GM08714 (cell line): ENCODE data around the gene NKAPL.

Experiments
- H3K4me3 ChIP-seq: fragments of 200-500 bp; sonication (Bioruptor generic); 2 replicates; pipeline ENCODE4 v1.5.1; 2014; ENCODE audit warnings: mild to moderate bottlenecking, low read length, inconsistent platforms
- ZNF274 ChIP-seq: IDR thresholded peaks from 2 replicates; pipeline ENCODE4 v1.6.1; 2012; ENCODE audit warnings: mild to moderate bottlenecking, low read depth, low read length

The NKAPL gene

DNA sequence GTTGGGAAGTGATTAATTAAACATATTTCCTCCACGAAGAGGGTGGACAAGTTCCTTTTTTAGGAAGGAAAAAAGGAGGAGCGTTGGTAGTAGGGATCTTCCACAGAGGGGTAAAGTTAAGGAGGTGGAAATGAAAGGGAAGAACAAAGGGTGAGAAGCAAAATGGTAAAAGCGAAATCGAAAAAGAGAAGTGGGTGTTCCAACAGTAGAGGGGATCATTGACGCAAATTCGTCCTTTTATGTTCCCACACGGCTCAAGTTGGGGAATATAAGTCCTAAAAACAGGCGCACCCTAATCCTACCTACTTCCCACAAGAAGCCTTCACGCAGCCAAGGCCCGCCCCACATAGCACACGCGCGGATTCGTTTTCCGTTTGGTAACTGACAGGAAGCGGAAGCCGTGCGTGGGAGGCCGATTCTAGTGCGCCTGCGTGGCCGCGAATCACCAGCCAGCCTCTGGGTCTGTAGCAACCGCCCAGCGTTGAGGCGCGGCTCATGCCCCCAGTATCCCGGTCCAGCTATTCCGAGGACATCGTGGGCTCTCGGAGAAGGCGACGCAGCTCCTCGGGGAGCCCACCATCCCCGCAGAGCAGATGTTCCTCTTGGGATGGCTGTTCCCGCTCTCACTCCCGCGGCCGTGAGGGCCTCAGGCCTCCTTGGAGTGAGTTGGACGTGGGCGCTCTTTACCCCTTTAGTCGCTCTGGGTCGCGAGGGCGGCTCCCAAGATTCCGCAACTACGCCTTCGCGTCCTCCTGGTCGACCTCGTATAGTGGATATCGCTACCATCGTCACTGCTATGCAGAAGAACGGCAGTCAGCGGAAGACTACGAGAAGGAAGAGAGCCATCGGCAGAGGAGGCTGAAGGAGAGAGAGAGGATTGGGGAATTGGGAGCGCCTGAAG is at the start of gene NKAPL:
Gene NKAPL (plus strand): TSS at position 421 of the 901 bp plus-strand sequence. CDS start 75 bp downstream, at position 496.
- H3K4me3 ChIP-seq: peak within 1 kb of the TSS; percentile 14; the same call in 1 of the 2 replicates
- TF ChIP-seq ZNF274: no peak

- TF ChIP-seq ZNF274: no peak
- no peak overlapping the region for H3K4me3 ChIP-seq
Observed at GRCh38 chr6:28209753-28210535, 49.2 kb upstream of the NKAPL start.

GRCh38 chr6:28211840-28212509 is 47.1 kb upstream of the NKAPL start:
- peak overlapping the region; percentile 77 for H3K4me3 ChIP-seq
- TF ChIP-seq ZNF274: no peak

- peak overlapping the region; percentile 77 for H3K4me3 ChIP-seq
- no peak for TF ChIP-seq ZNF274
Observed at GRCh38 chr6:28212510-28213212, 46.4 kb upstream of the NKAPL start.

GRCh38 chr6:28213213-28213523 is 45.9 kb upstream of the NKAPL start:
- no peak for TF ChIP-seq ZNF274
- H3K4me3 ChIP-seq: peak overlapping the region; percentile 77

GRCh38 chr6:28215425-28215824 is 43.7 kb upstream of the NKAPL start:
- H3K4me3 ChIP-seq: no peak overlapping the region; the same call in 1 of the 2 replicates
- TF ChIP-seq ZNF274: no peak

GRCh38 chr6:28217890-28218289 is 41.2 kb upstream of the NKAPL start:
- peak overlapping the region; percentile 69; the same call in 1 of the 2 replicates for H3K4me3 ChIP-seq
- TF ChIP-seq ZNF274: no peak

DNA sequence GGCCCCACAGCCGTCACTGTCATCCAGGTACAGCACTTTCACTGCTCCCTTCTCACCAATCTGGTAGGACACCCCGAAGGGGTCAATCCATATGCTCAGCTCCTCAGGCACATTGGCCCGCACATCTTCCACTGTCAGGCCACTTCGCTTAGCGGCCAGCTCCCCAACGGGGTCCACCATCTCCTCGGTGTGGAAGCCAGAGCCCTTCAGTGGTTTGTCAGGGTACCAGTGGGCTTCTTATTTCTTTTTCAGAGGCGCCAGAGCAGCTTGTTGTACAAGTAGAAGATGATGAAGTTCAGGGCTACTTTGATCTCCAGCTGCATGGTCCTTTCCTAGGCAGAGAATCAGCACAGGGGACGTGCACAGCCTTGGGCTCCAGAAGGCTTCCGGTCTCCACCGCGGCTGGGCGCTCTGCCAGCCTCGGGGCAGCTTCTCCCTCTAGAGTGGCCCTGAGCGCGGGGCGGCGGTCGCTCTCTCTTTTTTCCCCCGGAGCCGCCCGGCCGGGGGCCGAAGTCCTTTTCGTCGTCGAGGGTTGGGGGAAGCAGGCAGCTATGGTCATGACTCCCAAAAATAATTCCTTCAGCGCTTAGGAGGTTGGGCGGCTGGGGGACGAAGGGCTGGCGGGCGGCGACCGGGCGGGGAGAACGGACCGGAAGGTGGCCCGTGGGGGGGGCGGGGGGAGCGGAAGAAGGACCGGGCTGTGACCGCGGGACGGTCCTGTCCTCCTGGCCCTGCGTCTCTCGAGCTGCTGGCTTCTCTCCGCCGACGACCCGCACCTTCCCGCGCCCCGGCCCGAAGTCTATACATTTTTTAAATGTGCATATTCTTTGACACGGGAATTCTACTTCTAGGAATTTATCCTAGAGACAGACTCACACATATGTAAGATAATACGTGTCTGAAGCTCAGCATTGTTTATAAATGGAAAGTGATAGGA is 40.5 kb upstream of the NKAPL start:
- H3K4me3 ChIP-seq: peak overlapping the region; percentile 69
- TF ChIP-seq ZNF274: no peak

DNA sequence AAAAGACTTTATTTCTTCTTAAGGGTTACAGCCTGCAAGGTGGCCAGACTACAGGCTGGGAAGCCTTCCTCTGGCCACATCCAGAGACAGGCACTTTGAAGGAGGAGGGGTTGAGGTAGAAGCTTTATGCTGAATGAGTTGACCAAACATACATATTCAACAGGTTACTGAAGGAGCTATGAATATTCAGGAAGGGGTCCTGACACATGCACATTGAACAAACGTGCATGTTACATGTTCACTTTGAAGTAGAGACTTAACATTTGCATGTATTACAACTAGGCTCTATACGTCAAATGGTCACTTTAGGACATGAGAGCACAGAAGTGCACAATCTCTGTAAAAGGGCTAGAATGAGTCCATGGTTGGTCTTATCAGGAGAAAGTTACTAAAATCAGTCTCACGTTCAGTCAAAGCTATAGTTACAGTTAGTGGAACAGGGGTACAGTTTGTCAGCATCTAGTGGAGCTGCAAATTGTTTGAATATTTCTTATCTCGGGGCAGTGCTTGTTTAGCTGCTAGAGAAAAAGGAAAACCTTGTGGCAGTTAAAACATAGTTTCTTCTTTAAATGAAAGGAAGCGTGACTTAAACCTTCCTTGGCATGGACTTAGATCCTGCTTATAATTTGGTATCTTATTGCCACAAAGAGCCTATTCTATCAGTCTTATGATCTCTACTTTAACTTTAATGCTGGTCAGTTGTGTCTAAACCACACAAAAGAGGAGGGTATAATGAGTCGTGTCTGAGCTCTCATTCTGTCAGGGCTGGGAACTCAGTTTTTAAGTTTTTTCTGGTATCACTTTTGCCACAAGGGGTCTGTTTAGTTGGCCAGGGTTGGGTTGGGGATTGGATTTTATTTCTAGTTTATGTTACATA is 38.6 kb upstream of the NKAPL start:
- TF ChIP-seq ZNF274: no peak

GRCh38 chr6:28224131-28225055 is 34.7 kb upstream of the NKAPL start:
- H3K4me3 ChIP-seq: peak overlapping the region; percentile 97
- TF ChIP-seq ZNF274: no peak

More for the DNA sequence above, 38.6 kb upstream of the NKAPL start:
- H3K4me3 ChIP-seq: no peak overlapping the region
